ENCODE results near the gene ALG11.

DNA sequence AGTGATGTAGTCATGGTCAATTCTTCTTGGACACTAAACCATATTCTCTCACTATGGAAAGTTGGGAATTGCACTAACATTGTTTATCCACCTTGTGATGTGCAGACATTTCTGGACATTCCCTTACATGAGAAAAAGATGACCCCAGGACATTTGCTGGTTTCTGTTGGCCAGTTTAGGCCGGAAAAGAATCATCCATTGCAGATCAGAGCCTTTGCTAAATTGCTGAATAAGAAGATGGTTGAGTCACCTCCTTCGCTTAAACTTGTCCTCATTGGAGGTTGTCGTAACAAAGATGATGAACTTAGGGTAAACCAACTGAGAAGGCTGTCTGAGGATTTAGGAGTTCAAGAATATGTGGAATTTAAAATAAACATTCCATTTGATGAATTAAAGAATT lies 12.3 kb downstream of the ALG11 start, which contains the start of gene UTP14C:
- TF ChIP-seq, protein P1, sequence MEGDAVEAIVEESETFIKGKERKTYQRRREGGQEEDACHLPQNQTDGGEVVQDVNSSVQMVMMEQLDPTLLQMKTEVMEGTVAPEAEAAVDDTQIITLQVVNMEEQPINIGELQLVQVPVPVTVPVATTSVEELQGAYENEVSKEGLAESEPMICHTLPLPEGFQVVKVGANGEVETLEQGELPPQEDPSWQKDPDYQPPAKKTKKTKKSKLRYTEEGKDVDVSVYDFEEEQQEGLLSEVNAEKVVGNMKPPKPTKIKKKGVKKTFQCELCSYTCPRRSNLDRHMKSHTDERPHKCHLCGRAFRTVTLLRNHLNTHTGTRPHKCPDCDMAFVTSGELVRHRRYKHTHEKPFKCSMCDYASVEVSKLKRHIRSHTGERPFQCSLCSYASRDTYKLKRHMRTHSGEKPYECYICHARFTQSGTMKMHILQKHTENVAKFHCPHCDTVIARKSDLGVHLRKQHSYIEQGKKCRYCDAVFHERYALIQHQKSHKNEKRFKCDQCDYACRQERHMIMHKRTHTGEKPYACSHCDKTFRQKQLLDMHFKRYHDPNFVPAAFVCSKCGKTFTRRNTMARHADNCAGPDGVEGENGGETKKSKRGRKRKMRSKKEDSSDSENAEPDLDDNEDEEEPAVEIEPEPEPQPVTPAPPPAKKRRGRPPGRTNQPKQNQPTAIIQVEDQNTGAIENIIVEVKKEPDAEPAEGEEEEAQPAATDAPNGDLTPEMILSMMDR (IDR thresholded peaks at IDR 0.05), result no peak
- TF ChIP-seq POLR2A (IDR thresholded peaks at IDR 0.05), result no peak

Measured in adrenal gland (tissue), 5 donors.